GM21423 (cell line): ENCODE measurements around the gene SHC3.

Experiments used
- ATAC-seq: cut with Tn5 transposase; IDR thresholded peaks from one replicate; pipeline ENCODE4 v1.9.1; 2021; ENCODE audit warnings: mild to moderate bottlenecking, moderate library complexity; ENCODE audit not compliant: unreplicated experiment

Gene SHC3

GRCh38 chr9:89112243-89112642, 66.4 kb downstream of the SHC3 start:
- ATAC-seq, result no peak

DNA sequence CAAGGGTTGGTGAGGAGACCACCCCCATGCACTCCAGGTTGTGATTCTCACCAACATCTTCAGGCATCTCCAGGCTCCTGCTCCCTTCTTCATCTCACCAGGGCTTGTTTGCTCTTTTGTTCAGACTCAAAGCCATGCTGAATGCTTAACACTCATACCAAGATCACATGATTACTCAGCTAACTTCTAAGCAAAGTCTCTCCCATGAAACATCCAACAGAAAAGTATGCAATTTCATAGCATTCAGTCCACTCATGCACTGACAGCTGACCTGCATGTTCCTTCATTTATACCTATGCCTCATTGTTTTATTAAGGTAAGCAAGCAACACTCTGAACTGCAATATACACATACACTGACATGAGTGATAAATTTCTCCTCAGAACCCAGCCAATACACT, 69.0 kb downstream of the SHC3 start:
- ATAC-seq, result no peak

- no peak for ATAC-seq
These were observed 71.2 kb downstream of the SHC3 start for GRCh38 chr9:89107406-89107805.

DNA sequence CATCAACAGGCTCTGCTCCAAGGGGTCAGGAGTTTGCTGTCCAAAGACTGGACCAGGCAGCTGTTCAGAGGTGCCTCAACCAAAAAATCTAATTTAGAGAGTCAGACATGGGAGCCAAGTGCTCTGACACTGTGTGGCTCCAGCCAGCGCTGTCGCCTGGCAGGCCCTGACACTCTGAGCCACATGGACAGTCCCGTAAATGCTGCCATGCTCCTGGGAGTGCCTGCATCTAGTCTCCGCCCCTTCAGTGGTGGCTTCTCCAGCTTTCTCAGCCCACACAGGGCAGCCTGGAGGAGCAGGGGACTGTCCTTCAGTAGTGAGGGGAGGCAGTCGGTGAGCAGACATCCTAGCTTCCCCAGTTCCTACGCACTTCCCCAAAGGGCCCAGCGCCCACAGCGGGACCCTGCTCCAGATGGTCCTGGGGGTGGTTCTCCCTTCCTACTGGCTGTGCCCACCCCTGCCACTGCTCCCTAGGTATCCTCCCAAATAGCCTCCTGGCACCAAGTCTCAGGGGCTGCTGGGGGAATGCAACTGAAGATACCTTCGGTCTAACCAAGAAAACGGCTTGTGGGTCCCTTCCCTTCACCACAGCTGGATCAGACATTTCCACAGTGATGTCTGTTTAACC, 72.3 kb downstream of the SHC3 start:
- no peak for ATAC-seq

DNA sequence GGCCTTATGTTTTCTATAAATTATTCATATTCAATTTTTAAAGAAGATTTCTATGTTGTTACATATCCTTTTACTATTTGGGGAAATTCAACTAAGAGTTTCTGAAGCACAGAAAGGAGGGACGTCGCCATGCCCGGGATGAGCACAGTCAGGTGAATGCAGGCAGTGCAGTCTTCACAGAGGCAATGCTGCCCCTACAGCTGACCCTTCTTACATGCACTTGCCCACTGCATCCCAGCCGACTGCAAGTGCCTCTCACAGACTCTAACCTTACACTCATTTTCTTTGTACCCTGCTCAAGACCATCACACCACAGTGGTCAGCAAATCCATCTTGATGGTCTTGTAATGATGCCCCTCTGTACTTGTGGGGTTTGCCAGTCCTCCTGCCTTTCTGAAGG, 73.8 kb downstream of the SHC3 start:
- no peak for ATAC-seq

GRCh38 chr9:89097219-89097618, 81.4 kb downstream of the SHC3 start:
- no peak for ATAC-seq

- no peak for ATAC-seq
These were observed 81.8 kb downstream of the SHC3 start for GRCh38 chr9:89096807-89097206.

- no peak for ATAC-seq
These were observed 82.7 kb downstream of the SHC3 start for GRCh38 chr9:89095761-89096528.

DNA sequence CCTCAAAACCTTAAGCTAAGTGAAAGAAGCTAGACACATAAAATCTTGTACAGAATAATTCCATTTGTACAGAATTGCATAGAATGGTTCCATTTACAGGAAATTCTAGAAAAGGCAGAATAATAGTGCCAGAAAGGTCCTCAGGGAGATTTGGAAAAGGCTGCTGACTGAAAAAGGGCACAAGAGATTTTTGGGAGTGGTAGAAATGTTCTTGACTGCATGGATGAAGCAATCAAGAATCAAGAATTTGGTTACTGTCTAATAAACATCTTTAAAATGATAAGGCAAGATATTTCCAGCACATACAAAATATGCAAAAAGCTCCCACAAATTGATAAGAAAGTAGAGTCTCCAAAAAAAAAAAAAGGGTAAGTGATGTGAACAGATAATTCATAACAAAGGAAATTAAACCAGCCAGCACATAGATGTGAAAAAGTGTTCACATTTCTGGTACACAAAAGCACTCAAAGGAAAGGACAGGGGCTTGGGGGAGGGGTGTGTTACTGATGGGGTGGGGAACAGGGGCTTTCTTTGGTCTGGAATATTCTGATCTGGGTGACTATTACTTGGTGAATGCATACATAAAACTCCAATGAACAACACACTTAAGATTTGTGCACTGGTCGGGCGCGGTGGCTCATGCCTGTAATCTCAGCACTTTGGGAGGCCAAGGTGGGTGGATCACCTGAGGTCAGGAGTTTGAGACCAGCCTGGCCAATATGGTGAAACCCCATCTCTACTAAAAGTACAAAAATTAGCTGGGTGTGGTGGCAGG, 85.2 kb downstream of the SHC3 start:
- no peak for ATAC-seq

GRCh38 chr9:89089176-89089575, 89.4 kb downstream of the SHC3 start:
- ATAC-seq, result no peak

GRCh38 chr9:89083626-89084025, 95.0 kb downstream of the SHC3 start:
- no peak for ATAC-seq

DNA sequence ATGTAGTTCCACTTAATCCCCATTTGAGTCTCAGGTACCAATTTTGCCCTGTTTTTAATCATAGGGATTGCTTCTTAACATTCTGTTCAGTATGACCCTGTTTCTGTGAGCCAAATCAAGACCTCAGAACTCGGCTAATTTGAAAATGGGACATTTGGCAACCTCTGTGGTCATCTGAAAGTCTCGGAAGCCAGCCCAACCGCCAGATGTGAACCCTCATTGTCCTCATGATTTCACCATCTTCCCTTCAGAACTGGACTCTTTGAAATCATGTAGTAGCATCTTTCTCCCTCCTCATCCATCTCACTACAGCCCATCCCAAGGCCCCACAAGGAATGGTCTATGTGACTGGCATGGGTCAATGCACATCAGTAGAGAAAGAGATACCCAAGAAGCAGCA, 98.4 kb downstream of the SHC3 start:
- no peak for ATAC-seq

DNA sequence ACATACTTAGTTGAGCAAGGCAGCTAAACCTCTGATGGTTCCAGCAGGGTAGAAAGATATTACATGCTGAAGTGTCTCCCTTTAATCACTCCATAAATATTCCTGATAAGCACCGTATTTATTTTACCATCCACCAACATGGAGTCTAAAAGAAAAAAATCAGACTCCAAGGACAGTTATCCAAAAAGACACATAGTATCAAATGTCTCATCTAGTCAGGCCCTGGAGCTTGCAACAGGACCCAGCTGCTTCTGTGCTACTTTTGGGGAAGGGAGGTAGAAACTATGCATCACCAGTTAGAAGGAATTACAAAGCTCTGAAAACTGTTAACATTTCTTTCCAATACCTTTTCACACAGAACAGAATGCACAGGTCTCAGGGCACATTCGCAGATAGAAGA, 99.2 kb downstream of the SHC3 start:
- ATAC-seq, result no peak

- ATAC-seq, result no peak
These were observed 99.8 kb downstream of the SHC3 start for GRCh38 chr9:89078860-89079259.

GRCh38 chr9:89078421-89078820, 100.2 kb downstream of the SHC3 start:
- no peak for ATAC-seq

GRCh38 chr9:89077519-89077918, 101.1 kb downstream of the SHC3 start:
- peak; percentile 80 for ATAC-seq

DNA sequence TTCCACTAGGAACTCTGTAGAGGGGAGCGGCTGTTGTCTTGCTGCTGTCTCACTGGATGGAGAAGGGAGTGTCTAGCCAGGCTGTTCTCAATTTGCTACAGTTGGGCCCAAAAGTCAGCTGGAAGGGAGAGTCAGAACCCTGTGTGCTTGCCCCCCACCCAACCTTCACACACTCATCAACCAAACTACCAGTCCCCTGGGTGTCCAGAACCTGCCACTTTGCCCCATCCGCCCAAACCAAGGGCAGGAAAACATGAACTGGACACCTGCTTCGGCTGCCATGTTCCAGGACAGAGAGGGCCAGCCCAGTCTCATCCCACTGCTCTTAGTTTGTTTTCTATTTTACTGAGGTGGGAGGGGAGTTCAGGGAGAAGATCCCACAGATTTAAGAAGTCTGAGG, 105.2 kb downstream of the SHC3 start:
- no peak for ATAC-seq

- no peak for ATAC-seq
These were observed 107.0 kb downstream of the SHC3 start for GRCh38 chr9:89071591-89071990.

GRCh38 chr9:89066835-89067234, 111.8 kb downstream of the SHC3 start:
- ATAC-seq, result no peak

GRCh38 chr9:89065921-89066320, 112.7 kb downstream of the SHC3 start:
- no peak for ATAC-seq

DNA sequence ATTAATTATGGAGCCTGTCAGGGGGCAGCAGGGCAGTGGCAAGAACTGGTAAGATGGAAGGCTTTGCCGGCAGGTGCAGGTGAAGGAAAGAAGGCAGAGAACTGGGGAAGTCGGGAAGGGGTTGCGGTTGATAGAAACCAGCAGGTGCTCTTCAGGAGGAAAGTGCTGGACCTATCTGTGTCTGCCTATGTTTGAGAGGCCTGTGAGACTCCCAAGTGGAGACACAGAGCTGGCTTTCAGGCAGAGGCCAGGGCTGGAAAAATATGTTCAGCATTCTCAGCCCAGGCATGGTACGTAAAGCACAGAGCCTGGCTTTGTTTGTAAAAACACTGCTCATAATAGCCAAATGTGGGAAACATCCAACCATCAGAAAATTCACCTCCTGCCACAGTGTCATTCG, 117.8 kb downstream of the SHC3 start:
- ATAC-seq, result no peak

- no peak for ATAC-seq
These were observed 118.6 kb downstream of the SHC3 start for GRCh38 chr9:89059925-89060506.
